ENCODE data around the gene SHMT2. TPM values are rescaled to one million over a fixed set of nuclear protein-coding genes. Genes with fewer than 3 reads are reported as not detected.
A peak's percentile ranks its signal among the peaks of the same experiment; 100 is the strongest.

SHMT2 gene
- total RNA-seq, 1 donor from 2014 or later = 65.1 TPM

DNA sequence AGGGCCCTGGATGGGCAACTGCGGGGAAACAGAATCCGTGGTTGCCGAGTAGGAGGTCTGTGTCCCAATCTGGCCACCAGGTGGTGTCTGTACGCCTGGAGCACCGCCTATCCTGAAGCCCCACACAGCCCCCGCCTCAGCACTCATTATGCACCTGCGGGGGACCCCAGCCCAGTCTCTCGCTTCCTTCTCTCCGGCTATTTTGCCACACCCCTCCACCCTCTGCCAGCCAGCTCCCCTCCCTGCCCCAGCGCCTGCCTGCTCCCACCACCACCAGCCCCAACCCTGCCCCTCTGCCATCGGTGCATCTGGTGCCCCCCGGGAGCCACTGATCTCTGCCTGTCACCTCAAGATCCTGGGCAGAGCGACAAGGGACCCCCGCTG lies 15.1 kb upstream of the SHMT2 start:
- peak; percentile 52 for DNase-seq (ENCODE audit: low spot score)

DNA sequence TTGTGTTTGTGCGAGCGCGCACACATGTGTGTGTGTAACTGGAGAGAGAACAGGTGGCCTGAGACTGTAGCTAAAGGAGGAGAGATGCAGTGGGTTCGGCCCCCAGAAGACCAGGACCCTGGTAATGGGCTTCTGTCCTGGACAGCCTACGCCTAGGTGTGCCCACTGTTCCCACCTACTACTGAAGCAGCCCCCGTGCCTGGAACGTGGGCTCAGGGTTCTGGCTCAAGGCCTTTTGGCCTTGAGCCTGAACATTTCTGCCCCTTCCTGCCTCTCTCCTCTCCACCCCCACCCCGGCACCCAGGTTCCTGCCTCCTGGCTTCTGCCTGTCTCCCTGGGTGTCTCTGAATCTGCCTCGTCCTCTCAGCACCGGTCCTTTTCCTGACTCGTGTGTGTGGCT lies 14.4 kb upstream of the SHMT2 start:
- DNase-seq (ENCODE audit: low spot score) = no peak

DNA sequence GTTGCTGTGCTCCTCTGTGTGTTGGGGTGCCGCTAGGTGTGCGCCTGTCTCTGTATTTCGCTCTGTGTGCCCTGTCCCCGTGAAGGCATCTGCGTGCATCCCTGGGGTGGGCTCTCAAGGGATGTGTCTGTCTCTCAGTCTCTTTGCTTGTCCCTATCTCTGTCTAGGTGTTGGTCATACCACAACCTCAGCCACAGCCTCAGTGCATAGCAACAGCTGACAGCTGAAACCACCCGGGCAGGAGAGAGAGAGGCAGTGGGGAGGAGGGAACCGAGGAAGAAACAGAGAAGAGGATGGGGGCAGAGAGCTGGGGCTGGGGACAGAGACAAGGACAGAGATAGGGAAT lies 13.9 kb upstream of the SHMT2 start:
- no peak for DNase-seq (ENCODE audit: low spot score)

DNA sequence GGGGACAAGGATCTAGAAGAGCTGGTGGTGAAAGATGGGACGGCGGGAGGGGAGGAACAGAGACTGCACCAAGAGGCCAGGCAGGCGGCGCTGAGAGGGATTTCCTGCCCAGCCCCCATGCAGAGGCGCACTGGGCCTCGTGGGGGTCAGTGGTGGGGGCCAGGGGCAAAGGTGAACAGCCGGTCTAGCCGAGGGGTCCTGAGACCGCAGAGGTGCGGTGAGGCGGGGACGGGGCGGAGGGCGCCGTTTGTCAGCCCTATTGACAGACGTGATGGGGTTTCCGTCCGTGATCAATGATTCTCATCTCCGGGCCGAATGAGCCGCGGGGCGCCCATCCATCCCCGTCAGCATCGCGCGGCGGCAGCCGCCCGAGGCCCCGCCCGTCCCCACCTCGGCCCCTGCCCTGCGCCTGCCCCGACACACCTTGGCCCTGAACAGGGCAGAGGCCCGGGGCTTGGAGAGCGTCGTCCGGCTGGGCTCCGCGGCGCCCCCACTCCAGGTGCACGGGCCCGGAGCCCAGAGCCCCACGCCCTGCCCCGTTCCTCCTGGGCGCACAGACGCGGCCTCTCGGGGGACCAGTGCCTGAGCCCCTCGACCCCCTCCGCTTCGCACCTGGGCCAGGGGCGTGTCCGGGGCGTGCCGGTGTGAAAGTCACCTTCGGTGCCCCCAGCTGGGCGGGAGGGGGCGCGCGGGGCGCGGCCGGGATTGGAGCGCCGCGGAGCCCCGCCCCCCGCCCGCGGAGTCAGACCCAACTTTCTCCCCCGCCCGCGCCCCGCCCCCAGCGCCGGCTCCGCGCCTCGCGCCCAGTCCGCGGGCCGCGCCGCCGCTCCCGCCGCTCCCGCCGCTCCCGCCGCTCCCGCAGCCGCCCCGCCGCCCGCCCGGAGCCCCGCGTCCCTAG lies 13.2 kb upstream of the SHMT2 start, which contains the start of gene NXPH4:
NXPH4 (plus strand) TSS at position 781 of the 898 bp plus-strand sequence. CDS start 176 bp downstream, outside the sequence.
- DNase-seq (ENCODE audit: low spot score) = no peak

- DNase-seq (ENCODE audit: low spot score) = no peak
Measured at GRCh38 chr12:57216921-57217879, 12.3 kb upstream of the SHMT2 start.

GRCh38 chr12:57218030-57218853 lies 11.3 kb upstream of the SHMT2 start:
- no peak for DNase-seq (ENCODE audit: low spot score)

GRCh38 chr12:57219205-57219992 lies 10.1 kb upstream of the SHMT2 start:
- no peak for DNase-seq (ENCODE audit: low spot score)

- DNase-seq (ENCODE audit: low spot score) = no peak
Measured at GRCh38 chr12:57219993-57220754, 9.3 kb upstream of the SHMT2 start.

GRCh38 chr12:57220770-57221168 lies 8.7 kb upstream of the SHMT2 start:
- DNase-seq (ENCODE audit: low spot score) = no peak

- DNase-seq (ENCODE audit: low spot score) = no peak
Measured at GRCh38 chr12:57221169-57221917, 8.2 kb upstream of the SHMT2 start.

DNA sequence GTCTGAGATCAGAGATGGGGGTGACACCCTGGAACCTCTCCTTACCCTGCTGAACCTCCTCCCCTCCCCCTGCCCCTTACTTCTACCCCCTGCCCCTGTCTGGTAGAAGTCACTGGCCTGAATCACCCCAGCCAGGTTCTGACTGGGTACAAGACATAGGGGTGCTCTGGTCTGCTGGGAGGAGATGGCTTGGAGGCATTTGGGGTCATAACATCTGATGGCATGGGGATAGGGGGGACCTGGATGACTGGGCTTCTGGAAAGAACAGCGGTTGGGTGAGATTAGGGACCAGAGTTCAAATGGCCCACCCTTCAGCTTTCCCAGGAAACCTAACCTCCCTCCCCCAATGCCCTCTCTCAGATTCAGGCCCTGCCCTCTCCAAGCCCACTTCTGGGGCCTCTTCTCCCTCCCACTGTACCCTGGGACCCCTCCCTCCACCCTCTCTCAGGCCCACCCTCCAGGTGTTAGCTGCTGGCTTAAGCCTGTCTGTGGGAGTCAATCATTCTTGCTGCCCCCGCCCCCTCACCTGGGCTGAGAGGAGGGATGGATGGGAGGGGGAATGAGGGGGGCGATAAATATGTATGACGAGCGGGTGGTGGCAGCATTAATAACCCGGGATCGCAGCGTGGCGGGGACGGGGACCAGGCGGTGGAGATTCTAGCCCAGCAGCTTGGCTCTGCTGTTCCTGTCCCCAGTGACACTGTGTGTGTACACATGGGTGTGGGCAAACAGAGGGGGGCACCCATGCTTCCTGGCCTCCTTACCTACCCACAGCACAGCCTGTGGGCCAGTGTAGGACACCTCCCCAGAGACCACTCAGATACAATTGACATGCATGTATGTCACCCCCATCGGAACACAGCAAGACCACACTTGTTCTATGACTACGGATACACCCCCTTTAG lies 7.0 kb upstream of the SHMT2 start:
- no peak for DNase-seq (ENCODE audit: low spot score)

DNA sequence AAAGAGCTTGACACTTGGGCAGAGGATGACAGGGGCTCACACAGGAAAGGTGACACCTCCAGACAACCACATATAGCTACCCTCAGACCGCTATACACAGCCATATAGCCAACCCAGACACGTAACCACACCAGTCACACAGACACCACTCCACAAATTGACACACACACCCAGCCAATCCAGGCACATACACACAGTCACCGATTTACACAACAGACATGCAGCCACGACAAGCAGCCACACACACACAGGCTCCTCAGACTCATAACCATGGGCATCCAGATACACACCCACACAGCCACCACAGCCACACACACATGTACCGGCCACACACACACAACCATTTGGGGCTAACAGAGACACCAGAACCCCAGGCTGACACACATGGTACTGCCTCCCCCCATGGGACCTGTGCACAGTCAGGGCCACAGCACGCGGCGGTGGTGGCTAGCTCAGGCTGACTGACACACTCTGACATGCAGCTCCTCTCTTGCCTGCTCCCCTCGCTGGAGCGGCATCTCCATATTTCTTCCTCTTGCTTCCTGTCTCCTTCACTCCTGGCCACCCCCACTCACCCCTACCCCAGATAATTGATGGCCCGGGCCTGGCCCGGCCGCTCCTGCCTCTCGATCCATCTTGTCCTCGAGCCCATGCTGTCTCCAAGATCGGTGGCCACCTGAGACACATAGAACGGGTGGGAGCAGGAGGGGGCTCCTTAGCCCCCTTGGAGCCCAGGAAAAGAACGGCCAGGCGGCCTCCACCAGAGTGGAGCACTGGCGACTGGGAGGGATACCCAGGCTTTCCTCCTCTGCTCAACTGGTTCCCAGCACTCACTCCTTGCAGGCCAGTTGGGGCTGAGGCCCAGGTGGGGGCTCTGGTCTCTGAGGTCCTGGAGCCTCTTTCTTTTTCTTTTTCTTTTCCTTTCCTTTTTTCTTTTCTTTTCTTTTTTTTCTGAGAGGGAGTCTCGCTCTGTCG lies 6.0 kb upstream of the SHMT2 start:
- DNase-seq (ENCODE audit: low spot score) = no peak

DNA sequence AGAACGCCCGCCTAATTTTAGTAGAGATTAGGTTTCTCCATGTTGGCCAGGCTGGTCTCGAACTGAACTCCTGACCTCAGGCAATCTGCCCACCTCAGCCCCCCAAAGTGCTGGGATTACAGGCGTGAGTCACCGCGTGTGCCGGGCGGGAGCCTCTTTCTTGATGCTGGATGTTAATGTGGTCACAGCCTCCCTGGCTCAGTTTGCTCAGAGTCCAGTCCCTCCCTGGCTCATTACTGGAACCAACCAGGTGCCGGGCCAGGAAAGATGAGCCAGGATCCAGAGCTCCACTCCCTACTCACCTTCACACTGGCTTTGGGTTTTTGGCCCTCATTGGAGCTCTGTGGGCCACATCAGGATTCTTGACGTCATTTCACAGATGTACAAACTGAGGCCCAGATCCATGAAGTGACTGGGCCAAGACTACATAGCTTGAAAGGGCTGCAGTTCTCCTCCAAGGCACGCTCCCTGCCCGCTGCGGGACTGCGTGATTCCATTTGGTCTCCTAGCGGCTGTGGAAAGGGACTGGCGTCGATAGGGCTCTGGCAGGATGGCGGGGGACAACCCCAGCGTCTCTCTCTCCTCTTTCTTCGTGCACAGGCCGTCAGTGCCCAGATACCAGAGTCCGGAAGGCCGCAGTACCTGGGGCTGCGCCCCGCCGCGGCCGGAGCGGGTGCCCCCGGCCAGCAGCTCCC lies 5.1 kb upstream of the SHMT2 start:
- no peak for DNase-seq (ENCODE audit: low spot score)

DNA sequence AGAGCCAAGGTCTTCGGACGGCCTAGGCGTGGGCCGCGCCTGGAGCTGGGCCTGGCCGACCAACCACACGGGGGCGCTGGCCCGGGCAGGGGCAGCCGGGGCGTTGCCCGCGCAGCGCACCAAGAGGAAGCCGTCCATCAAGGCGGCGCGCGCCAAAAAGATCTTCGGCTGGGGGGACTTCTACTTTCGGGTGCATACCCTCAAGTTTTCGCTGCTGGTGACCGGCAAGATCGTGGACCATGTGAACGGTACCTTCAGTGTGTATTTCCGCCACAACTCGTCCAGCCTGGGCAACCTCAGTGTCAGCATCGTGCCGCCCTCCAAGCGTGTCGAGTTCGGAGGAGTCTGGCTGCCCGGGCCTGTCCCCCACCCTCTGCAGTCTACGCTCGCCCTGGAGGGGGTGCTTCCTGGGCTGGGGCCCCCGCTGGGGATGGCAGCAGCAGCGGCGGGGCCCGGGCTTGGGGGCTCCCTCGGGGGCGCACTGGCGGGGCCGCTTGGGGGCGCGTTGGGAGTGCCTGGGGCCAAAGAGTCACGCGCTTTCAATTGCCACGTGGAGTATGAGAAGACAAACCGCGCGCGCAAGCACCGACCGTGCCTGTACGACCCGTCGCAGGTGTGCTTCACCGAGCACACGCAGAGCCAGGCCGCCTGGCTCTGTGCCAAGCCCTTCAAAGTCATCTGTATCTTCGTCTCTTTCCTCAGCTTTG lies 4.4 kb upstream of the SHMT2 start:
- no peak for DNase-seq (ENCODE audit: low spot score)

DNA sequence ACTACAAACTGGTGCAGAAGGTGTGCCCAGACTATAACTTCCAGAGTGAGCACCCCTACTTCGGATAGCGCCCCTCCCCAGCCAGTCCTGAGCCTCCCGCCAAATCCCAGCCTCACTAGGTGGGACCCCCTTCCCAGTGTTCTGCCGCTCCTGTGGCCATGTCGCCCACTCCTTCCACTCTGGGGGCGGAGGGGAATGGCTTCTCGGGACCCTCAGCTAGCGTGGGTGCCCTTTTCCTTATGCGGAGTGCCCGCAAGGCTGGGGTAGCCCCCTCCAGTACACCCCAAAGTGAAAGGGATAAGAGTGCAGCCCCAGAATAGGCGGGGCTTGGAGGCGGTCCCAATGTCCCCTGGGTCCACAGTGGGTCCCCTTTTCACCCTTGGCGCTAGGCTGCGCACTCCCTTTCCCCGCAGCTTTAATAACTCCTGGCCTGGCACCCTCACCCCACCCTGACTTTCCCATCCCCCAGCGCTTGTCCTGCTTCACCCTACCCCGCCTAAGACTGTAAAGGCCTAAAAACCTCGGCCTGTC lies 3.8 kb upstream of the SHMT2 start:
- DNase-seq (ENCODE audit: low spot score) = no peak

Data from mucosa of gallbladder (tissue), 1 donor.